ENCODE data around the gene BHLHA15. TPM values are rescaled to one million over a fixed set of nuclear protein-coding genes. Genes with fewer than 3 reads are reported as not detected.

The BHLHA15 gene
- total and polyA plus RNA-seq, 2 of the 13 experiments (the other 11 are each of a cell fraction or from before 2014, with no cell fraction given): 1.9 to 6.1 TPM

DNA sequence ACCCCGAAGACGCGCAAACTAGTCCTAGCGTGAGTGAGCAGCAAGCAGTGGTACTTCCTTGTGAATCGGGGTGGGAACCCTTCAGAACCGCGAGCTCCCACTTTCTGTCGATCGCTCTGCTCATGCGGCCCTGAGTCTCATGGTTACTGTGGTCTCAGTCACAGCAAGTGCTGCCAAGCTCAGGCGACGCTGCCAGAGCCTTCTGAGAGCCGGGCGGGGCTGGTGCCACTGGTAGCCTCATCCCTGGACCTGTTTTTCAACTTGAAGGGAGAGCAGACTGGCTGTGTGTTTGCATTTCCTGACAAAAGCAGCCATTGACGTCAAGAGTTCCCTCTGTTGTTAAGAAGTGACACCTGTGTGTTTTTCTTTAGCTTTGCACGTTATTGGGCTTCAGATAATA is 32.9 kb upstream of the BHLHA15 start:
- 94% methylated on average over 13 of the region's 16 CpGs for WGBS (ENCODE audit: low lambda C conversion rate)
- ATAC-seq (no peak), DNase-seq (ENCODE audit: low spot score) (no peak), FAIRE-seq (no peak)
- Histone ChIP-seq H3K4me2 (ENCODE audit: low read depth, low read length) (no peak overlapping the region), H3K9ac (ENCODE audit: insufficient read depth, low read depth, low read length) (no peak overlapping the region), H3K79me2 (ENCODE audit: insufficient read depth, low read length) (no peaks in the 10 kb centered on the region), H2AFZ (ENCODE audit: low read length) (no peak overlapping the region), H3K4me3 (replicated peaks in 1 of 3; ENCODE audit: insufficient read depth in 1 of 3, low read depth in 2 of 3, low read length in 3 of 3) (no peak overlapping the region), H3K27ac (ENCODE audit: extremely low read length, insufficient read depth, low read length) (no peak overlapping the region), H4K20me1 (ENCODE audit: insufficient read depth, low read length) (no peaks in the 10 kb centered on the region), H3K36me3 (replicated peaks in 1 of 2; ENCODE audit: control insufficient read depth in 1 of 2, insufficient read depth in 2 of 2, low read length in 2 of 2) (peaks cover 15 to 54% of the 10 kb centered on the region in 2 experiments), H3K4me1 (ENCODE audit: insufficient read depth, low read length) (no peaks in the 10 kb centered on the region), H3K27me3 (ENCODE audit: control insufficient read depth in 1 of 2, insufficient read depth in 2 of 2, low read length in 2 of 2) (no peaks in the 10 kb centered on the region), H3K9me3 (ENCODE audit: low read length) (no peaks in the 10 kb centered on the region)
- BruUV-seq (replicated peaks): no TSS peak
- in situ Hi-C loops (cut with HindIII; ENCODE audit: extremely low pct_ligation_motif_present, low pct_unique_long_range_greater_than_20kb) (no loop called here), intact Hi-C loops (cut with micrococcal nuclease; ENCODE audit: unreplicated experiment) (no loop called here)
- TF ChIP-seq JUND (CRISPR knock-in tag; IDR thresholded peaks at IDR 0.05): no peak
- TF ChIP-seq, protein P1, sequence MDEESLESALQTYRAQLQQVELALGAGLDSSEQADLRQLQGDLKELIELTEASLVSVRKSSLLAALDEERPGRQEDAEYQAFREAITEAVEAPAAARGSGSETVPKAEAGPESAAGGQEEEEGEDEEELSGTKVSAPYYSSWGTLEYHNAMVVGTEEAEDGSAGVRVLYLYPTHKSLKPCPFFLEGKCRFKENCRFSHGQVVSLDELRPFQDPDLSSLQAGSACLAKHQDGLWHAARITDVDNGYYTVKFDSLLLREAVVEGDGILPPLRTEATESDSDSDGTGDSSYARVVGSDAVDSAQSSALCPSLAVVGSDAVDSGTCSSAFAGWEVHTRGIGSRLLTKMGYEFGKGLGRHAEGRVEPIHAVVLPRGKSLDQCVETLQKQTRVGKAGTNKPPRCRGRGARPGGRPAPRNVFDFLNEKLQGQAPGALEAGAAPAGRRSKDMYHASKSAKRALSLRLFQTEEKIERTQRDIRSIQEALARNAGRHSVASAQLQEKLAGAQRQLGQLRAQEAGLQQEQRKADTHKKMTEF (CRISPR knock-in tag; IDR thresholded peaks at IDR 0.05): no peak
- TF ChIP-seq, protein P2, sequence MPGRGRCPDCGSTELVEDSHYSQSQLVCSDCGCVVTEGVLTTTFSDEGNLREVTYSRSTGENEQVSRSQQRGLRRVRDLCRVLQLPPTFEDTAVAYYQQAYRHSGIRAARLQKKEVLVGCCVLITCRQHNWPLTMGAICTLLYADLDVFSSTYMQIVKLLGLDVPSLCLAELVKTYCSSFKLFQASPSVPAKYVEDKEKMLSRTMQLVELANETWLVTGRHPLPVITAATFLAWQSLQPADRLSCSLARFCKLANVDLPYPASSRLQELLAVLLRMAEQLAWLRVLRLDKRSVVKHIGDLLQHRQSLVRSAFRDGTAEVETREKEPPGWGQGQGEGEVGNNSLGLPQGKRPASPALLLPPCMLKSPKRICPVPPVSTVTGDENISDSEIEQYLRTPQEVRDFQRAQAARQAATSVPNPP (CRISPR knock-in tag; IDR thresholded peaks at IDR 0.05): no peak
- TF ChIP-seq, protein P3, sequence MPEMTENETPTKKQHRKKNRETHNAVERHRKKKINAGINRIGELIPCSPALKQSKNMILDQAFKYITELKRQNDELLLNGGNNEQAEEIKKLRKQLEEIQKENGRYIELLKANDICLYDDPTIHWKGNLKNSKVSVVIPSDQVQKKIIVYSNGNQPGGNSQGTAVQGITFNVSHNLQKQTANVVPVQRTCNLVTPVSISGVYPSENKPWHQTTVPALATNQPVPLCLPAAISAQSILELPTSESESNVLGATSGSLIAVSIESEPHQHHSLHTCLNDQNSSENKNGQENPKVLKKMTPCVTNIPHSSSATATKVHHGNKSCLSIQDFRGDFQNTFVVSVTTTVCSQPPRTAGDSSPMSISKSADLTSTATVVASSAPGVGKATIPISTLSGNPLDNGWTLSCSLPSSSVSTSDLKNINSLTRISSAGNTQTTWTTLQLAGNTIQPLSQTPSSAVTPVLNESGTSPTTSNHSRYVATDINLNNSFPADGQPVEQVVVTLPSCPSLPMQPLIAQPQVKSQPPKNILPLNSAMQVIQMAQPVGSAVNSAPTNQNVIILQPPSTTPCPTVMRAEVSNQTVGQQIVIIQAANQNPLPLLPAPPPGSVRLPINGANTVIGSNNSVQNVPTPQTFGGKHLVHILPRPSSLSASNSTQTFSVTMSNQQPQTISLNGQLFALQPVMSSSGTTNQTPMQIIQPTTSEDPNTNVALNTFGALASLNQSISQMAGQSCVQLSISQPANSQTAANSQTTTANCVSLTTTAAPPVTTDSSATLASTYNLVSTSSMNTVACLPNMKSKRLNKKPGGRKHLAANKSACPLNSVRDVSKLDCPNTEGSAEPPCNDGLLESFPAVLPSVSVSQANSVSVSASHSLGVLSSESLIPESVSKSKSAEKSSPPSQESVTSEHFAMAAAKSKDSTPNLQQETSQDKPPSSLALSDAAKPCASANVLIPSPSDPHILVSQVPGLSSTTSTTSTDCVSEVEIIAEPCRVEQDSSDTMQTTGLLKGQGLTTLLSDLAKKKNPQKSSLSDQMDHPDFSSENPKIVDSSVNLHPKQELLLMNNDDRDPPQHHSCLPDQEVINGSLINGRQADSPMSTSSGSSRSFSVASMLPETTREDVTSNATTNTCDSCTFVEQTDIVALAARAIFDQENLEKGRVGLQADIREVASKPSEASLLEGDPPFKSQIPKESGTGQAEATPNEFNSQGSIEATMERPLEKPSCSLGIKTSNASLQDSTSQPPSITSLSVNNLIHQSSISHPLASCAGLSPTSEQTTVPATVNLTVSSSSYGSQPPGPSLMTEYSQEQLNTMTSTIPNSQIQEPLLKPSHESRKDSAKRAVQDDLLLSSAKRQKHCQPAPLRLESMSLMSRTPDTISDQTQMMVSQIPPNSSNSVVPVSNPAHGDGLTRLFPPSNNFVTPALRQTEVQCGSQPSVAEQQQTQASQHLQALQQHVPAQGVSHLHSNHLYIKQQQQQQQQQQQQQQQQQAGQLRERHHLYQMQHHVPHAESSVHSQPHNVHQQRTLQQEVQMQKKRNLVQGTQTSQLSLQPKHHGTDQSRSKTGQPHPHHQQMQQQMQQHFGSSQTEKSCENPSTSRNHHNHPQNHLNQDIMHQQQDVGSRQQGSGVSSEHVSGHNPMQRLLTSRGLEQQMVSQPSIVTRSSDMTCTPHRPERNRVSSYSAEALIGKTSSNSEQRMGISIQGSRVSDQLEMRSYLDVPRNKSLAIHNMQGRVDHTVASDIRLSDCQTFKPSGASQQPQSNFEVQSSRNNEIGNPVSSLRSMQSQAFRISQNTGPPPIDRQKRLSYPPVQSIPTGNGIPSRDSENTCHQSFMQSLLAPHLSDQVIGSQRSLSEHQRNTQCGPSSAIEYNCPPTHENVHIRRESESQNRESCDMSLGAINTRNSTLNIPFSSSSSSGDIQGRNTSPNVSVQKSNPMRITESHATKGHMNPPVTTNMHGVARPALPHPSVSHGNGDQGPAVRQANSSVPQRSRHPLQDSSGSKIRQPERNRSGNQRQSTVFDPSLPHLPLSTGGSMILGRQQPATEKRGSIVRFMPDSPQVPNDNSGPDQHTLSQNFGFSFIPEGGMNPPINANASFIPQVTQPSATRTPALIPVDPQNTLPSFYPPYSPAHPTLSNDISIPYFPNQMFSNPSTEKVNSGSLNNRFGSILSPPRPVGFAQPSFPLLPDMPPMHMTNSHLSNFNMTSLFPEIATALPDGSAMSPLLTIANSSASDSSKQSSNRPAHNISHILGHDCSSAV (CRISPR knock-in tag; IDR thresholded peaks at IDR 0.05; ENCODE audit: borderline replicate concordance): no peak
- TF ChIP-seq, protein P4, sequence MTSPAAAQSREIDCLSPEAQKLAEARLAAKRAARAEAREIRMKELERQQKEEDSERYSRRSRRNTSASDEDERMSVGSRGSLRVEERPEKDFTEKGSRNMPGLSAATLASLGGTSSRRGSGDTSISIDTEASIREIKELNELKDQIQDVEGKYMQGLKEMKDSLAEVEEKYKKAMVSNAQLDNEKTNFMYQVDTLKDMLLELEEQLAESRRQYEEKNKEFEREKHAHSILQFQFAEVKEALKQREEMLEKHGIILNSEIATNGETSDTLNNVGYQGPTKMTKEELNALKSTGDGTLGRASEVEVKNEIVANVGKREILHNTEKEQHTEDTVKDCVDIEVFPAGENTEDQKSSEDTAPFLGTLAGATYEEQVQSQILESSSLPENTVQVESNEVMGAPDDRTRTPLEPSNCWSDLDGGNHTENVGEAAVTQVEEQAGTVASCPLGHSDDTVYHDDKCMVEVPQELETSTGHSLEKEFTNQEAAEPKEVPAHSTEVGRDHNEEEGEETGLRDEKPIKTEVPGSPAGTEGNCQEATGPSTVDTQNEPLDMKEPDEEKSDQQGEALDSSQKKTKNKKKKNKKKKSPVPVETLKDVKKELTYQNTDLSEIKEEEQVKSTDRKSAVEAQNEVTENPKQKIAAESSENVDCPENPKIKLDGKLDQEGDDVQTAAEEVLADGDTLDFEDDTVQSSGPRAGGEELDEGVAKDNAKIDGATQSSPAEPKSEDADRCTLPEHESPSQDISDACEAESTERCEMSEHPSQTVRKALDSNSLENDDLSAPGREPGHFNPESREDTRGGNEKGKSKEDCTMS (CRISPR knock-in tag; conservative IDR thresholded peaks at IDR 0.05): no peak
- POLR2A ChIA-PET: no interaction called here
- CTCF ChIA-PET (ENCODE audit: low intra/inter-chr PET ratio, low total read pairs): no interaction called here

Measured in HepG2 (cell line).